Embryonic facial prominence (tissue), 1 donor: ENCODE data around the gene RABL3.
"Not testable (repeated sequence)": the region's sequence is repeated elsewhere in the genome, so short reads cannot be mapped to it uniquely, and the experiment has no call there.

ENCODE experiments used
- DNase-seq: peaks from one replicate; pipeline ENCODE4 v3.0.0-alpha.2; 2016; ENCODE audit errors: extremely low spot score

RABL3 gene

GRCh38 chr3:120683671-120684301 is 58.5 kb downstream of the RABL3 start:
- DNase-seq, result no peak

GRCh38 chr3:120683213-120683612 is 59.1 kb downstream of the RABL3 start:
- DNase-seq, result no peak

- no peak for DNase-seq
Measured at GRCh38 chr3:120682095-120682681, 60.1 kb downstream of the RABL3 start, which contains the start of gene HGD. Gene HGD (minus strand): TSS chr3:120682239. CDS start chr3:120682111, 128 bp downstream.

GRCh38 chr3:120681506-120682038 is 60.7 kb downstream of the RABL3 start:
- DNase-seq, result no peak

- no peak for DNase-seq
Measured at GRCh38 chr3:120681018-120681417, 61.3 kb downstream of the RABL3 start.

- DNase-seq, result no peak
Measured at GRCh38 chr3:120680193-120680894, 62.0 kb downstream of the RABL3 start.

- no peak for DNase-seq
Measured at GRCh38 chr3:120678984-120679383, 63.3 kb downstream of the RABL3 start.

GRCh38 chr3:120678331-120678947 is 63.9 kb downstream of the RABL3 start:
- no peak for DNase-seq

- not testable (repeated sequence) for DNase-seq
Measured at GRCh38 chr3:120677193-120677592, 65.1 kb downstream of the RABL3 start.

GRCh38 chr3:120673116-120673515 is 69.2 kb downstream of the RABL3 start:
- no peak for DNase-seq

- DNase-seq, result no peak
Measured at GRCh38 chr3:120670576-120670975, 71.7 kb downstream of the RABL3 start.

- no peak for DNase-seq
Measured at GRCh38 chr3:120664926-120665325, 77.4 kb downstream of the RABL3 start.

- no peak for DNase-seq
Measured at GRCh38 chr3:120661945-120662344, 80.4 kb downstream of the RABL3 start.

- DNase-seq, result no peak
Measured at GRCh38 chr3:120661106-120661905, 81.0 kb downstream of the RABL3 start.

GRCh38 chr3:120659834-120660233 is 82.5 kb downstream of the RABL3 start:
- no peak for DNase-seq

- no peak for DNase-seq
Measured at GRCh38 chr3:120659285-120659684, 83.0 kb downstream of the RABL3 start.

- no peak for DNase-seq
Measured at GRCh38 chr3:120652896-120653545, 89.3 kb downstream of the RABL3 start.

GRCh38 chr3:120652281-120652680 is 90.0 kb downstream of the RABL3 start:
- no peak for DNase-seq

GRCh38 chr3:120650311-120650710 is 92.0 kb downstream of the RABL3 start:
- no peak for DNase-seq

- no peak for DNase-seq
Measured at GRCh38 chr3:120649830-120650233, 92.5 kb downstream of the RABL3 start.

GRCh38 chr3:120648290-120648689 is 94.0 kb downstream of the RABL3 start:
- no peak for DNase-seq
